Stimulated activated CD4-positive, alpha-beta T cell treated with anti-CD3 and anti-CD28 coated beads, Interleukin-15, amount 100 ng/mL, for 1 hour (primary cell): ENCODE results near the gene ANKH.
"Not testable (repeated sequence)": the region's sequence is repeated elsewhere in the genome, so short reads cannot be mapped to it uniquely, and the experiment has no call there.

ENCODE experiments used
- DNase-seq, 2 donors: peaks; one replicate each; pipeline ENCODE4 v3.0.0-alpha.2; 2020; ENCODE audit warnings: low read depth in 1 of 2, low spot score in 1 of 2

ANKH gene

GRCh38 chr5:14797385-14797784, 74.2 kb downstream of the ANKH start:
- not testable (repeated sequence) for DNase-seq

DNA sequence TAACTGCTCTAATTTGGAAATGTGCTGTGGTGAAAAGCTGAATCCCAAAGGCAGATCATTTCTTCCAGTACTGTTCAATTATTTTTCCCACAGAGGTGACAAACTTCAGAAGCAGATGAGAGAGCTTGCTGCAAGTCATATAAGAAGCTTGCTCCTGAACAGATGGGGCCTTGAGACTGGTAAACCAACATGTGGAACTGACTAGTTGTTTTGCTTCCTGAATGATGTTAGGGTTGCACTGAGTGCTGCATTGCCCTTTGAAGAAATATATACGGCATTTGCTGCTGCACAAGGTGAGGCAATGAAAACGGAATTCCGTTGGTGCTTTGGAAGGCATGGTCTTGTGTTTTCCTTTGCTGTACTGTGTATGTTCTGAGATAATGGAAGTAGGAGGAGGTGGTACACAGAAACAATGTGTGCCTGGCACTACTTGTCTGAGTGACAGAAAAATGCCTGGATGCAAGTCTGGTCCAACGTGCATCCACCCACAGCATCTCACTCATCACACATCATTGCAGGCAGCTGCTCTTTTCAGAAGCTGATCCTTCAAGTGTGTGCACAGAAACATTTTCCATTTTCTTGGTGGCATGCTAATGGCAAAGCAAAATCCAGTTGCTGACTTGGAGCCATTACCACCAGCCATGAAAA, 76.9 kb downstream of the ANKH start:
- DNase-seq = no peak

DNA sequence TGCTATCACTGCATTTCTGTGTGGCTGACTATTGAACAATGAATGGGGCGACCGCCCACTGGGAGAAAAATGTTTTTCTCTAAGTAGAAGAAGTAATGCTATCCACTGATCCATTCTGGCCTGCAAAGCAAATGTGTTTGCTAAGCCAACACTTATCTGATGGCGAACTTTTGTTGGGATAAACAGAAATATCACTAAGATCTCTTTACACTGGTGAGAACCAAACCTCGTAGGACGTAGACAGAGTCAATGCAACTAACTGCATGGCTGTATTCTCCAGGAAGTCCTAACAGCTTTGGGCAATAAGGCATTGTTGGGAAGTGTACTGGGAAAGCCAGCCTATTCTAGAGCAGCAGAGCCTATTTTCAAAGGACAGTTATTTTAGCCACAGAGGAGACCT, 77.7 kb downstream of the ANKH start:
- DNase-seq = no peak

DNA sequence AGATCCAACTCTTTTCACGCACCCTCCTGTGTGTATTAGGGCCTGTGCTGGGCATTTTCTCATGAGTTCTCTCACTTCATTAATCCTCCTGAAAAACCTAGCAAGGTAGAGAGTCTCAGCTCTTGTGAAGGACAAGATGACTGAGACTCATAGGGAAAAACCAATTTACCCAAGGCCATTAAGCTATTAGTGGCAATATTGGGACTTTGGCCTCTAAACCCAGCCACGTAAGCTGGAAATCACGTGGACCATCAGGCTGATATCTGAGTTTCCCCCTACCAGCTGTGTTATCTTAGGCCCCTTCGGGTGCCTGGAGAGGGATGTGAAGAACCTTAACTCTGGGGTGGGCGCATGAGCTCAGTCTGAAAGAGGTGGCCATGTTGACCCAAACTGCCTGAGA, 80.7 kb downstream of the ANKH start:
- no peak for DNase-seq

GRCh38 chr5:14790220-14790619, 81.4 kb downstream of the ANKH start:
- no peak for DNase-seq

DNA sequence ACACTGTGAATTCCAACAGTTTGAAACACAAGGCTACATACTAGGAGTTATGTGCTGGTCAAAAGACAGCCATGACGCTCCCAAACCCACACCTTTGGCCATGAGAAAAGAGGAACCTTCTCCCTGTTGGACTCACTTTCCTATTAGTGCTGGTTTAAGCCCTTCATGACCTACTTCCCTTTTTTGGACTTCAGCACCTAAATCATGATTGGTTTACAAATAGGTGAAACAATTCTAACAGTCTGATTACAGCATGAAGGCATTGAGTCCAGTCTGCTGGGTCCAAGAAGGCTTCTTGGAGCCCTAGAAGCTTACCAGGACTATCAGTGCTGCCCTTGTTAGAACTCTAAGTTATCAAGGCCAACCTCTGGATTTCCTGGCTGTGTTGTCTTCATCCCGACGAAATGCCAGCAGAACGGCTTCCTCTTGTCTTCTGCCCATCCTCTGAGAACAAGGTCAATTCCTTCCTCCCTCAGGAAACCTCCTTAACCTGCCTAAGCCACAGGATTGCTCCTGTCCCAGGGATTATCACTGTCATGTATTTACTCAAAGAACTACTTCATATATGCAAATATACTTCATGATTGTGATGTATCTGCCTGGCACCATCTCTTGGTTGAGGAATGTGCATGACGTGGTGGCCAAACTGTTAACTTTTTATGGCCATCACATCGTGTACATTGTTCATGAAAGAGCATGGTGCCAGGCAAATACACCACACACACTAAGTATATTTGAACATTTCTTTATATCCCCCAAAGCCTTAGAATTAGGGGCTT, 83.6 kb downstream of the ANKH start:
- DNase-seq = no peak

- DNase-seq = no peak
These were observed 87.9 kb downstream of the ANKH start for GRCh38 chr5:14783691-14784090.

- no peak for DNase-seq
These were observed 89.0 kb downstream of the ANKH start for GRCh38 chr5:14782591-14782990.

DNA sequence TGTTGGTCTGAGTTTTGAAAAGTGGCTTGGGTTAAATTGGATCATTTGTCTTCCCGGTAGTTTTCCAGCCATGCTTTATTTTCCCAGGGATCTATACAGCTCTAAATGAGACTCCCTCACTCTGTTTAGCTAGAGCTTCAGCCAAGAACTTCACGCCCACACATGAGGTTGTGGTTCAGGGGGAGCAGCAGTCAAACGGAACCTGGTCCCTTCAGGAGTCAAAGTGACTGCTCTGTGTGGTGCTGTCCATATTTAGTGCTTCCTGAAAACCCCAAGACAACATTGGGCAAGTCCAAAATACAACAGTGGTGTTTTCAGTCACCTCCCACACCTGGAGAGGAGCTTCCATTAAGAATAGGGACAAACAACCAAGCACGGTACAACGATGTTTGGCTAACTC, 90.5 kb downstream of the ANKH start:
- DNase-seq = no peak

- DNase-seq = no peak
These were observed 91.6 kb downstream of the ANKH start for GRCh38 chr5:14779975-14780374.

- no peak for DNase-seq
These were observed 92.8 kb downstream of the ANKH start for GRCh38 chr5:14778792-14779070.

DNA sequence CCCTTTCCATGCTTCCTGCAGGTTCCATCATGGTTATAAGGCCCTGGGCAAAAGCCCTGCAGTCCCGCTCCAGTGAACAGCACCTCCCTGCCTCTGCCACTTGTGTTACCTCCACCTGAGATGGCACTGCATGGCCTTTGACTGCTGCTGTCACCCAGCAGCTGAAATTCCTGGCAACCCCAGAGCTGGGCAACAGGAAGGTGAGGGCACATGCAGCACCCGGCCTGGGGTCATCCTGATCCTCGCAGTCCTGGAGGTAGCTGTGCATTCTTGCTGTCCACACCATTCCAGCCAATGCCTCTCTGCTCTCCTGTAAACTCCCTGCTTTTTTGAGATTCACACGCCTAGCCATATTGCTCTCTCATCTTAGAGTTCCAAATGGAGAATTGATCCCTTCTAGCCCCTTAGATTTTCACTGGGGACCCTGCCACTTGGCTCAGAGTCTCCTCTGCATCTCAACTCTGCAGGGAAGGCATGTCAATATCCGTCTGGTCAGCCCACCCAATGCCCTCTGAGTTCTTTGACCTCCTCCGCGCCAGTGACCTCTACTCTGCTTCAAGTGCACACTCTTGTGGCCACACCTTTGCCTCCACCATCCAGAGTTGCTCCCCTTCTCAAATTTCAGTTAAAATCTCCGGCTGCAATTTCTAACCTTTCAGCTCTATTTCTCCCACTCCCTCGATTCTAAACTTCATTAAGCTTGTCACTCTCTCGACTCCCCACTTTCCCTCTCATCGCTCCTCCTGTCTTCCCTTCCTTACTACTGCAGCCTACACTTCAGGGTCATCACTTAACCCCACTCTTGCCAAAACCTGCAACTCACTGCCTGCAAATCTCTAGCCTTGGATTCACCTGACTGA, 93.4 kb downstream of the ANKH start:
- no peak for DNase-seq

GRCh38 chr5:14777187-14777586, 94.4 kb downstream of the ANKH start:
- no peak for DNase-seq

DNA sequence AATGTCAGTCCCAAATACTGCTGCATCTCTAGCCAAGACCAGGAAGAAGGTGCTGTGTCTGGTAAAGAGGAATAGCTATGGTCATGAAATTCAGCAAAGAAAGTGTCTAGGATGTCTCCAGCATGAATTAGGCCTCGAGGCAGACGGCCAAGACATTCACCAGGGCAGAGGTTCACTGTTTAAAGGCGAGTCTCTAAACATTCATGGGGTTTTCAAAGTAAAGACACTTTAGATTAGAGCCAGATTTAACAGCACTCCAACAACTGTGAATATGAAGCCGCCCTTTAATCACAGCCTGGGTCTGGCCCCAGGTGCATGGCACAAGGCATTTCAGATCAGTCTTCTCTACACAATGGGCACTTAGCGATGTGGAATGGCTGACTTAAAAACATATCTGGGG, 95.0 kb downstream of the ANKH start:
- no peak for DNase-seq

- no peak for DNase-seq
These were observed 95.7 kb downstream of the ANKH start for GRCh38 chr5:14775857-14776256.

DNA sequence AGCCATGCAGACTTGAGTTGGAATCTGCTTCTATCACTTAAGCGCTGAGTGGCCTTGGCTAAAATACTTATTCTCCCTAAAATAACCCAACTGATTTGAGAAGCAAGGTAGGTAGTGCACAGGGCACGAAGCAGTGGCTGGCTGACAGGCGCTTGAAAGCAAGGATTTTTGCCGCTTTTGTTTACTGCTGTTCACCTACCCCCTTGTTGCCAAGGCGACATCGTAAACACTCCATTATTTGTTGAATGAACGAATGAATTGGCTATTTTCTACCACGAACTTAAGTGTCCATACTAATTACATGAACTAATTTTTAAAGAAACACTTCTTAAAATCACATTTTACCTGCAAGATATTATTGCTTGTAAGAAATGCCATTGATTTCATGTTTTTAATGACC, 98.0 kb downstream of the ANKH start:
- DNase-seq = no peak

- no peak for DNase-seq
These were observed 99.6 kb downstream of the ANKH start for GRCh38 chr5:14771972-14772371.

GRCh38 chr5:14771189-14771588, 100.4 kb downstream of the ANKH start:
- no peak for DNase-seq

DNA sequence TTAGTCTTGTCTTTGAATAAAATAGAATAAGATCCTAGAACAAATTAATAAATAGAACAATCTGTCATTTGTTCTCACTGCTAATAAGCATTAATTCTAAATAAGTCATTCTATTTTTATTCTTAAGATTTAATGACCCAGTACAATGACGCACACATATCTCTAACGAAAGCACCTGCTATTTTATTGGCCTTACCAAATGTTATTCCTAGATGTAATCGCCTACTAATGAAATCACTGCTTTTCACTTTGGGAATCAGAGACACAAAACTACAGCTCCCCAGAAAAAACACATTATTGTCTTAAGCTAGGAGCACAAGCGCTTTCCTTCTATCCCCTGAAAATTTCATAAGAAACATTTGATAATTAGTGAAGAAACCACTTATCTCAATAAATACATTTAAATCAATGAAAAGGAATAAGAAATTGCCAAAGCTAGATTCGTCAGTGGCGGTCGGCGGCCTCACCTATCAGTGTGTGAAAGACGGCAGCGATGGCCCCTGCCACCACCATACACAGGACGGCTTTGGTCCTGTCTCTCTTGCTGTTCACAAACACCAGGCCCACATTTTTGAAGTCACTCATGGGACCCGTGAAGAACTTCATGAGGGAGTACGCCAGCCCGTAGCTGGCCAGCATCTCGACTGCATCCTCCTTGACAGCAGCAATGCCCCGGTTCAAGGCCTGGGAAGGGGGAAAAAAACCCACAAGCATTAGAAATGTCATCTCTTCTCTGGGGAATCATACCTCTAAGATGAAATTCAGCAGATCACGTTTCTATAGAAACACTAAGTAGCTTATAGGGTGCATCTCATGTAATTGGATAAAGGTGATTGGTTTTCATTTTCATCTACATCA, 102.8 kb downstream of the ANKH start:
- DNase-seq = no peak

- DNase-seq = no peak
These were observed 103.7 kb downstream of the ANKH start for GRCh38 chr5:14767735-14768507.

DNA sequence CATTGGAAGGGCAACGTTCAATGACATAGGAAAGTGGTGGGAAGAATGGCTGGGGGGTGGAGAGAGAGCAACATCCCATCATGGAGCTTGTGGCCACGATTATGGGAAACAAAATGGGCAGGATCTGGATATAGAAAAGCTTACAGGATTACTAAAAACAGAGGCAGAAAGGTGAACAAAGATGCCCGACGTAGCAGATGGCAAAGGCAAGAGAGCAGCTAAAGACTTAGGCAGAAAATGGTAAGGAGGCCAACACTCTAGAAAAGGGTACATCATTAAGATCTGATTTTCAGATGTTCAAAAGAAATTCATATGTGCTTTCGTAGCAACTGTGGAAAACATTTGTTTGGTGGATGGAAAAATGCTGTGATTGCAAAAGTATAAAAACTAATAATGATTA, 104.5 kb downstream of the ANKH start:
- DNase-seq = no peak
